IMR-90 (cell line): ENCODE measurements around the gene TSHB.

Experiments used
- CTCF ChIP-seq: conservative IDR thresholded peaks from 2 replicates; pipeline ENCODE4 v1.5.1; 2012; ENCODE audit warnings: mild to moderate bottlenecking, low read depth, low read length, improper control_type of control experiment
- MAZ ChIP-seq: IDR thresholded peaks from 2 replicates; pipeline ENCODE4 v1.6.1; 2012; ENCODE audit warnings: low read depth, mild to moderate bottlenecking, low read length, improper control_type of control experiment, moderate library complexity, borderline replicate concordance
- MXI1 ChIP-seq: IDR thresholded peaks from 2 replicates; pipeline ENCODE4 v1.6.1; 2012; ENCODE audit warnings: low read depth, mild to moderate bottlenecking, low read length, moderate library complexity, borderline replicate concordance
- RAD21 ChIP-seq: IDR thresholded peaks from 2 replicates; pipeline ENCODE4 v1.6.1; 2012; ENCODE audit warnings: low read length, improper control_type of control experiment

- no peak for TF ChIP-seq RAD21
- no peak for TF ChIP-seq CTCF
- no peak for TF ChIP-seq MXI1
- no peak for TF ChIP-seq MAZ
Observed at GRCh38 chr1:115012434-115012833, 17.2 kb upstream of the TSHB start.
